Neutrophil (primary cell): Measurements from ENCODE around the gene HS6ST3.
"Not testable (repeated sequence)": the region's sequence is repeated elsewhere in the genome, so short reads cannot be mapped to it uniquely, and the experiment has no call there.

ENCODE experiments used
- H3K27ac ChIP-seq: fragments of 200-600 bp; sonication (generic); 2 replicates; pipeline ENCODE4 v1.5.1; 2016; ENCODE audit warnings: mild to moderate bottlenecking, moderate library complexity
- H3K27me3 ChIP-seq: fragments of 200-600 bp; sonication (generic); 2 replicates; pipeline ENCODE4 v1.6.0; 2016; ENCODE audit warnings: mild to moderate bottlenecking
- H3K36me3 ChIP-seq: fragments of 200-600 bp; sonication (generic); 2 replicates; pipeline ENCODE4 v1.5.1; 2017
- H3K4me1 ChIP-seq, 2 experiments: fragments of 200-600 bp in 1 of 2; sonication (generic) in 1 of 2; 1 replicate in 1 of 2; 2 replicates in 1 of 2; pipeline versions ENCODE4 v1.5.1 to v1.6.1; 2013 to 2016; ENCODE audit warnings: low read depth in 1 of 2, low read length in 1 of 2, mild to moderate bottlenecking in 1 of 2, moderate library complexity in 1 of 2; ENCODE audit not compliant: control insufficient read depth in 1 of 2, insufficient read depth in 1 of 2
- H3K4me3 ChIP-seq, 2 experiments: fragments of 200-600 bp in 1 of 2; sonication (generic) in 1 of 2; 1 replicate in 1 of 2; 2 replicates in 1 of 2; pipeline ENCODE4 v1.5.1; 2013 to 2016; ENCODE audit warnings: low read depth in 1 of 2, low read length in 1 of 2, mild to moderate bottlenecking in 1 of 2, moderate library complexity in 1 of 2
- H3K9me3 ChIP-seq: fragments of 200-600 bp; sonication (generic); 2 replicates; pipeline ENCODE4 v1.5.1; 2016
- TF ChIP-seq, protein P1 (sequence below): fragments of 200-600 bp; sonication (generic); IDR thresholded peaks from 2 replicates; pipeline ENCODE4 v1.5.1; 2016; ENCODE audit warnings: antibody characterized with exemption

HS6ST3 gene

DNA sequence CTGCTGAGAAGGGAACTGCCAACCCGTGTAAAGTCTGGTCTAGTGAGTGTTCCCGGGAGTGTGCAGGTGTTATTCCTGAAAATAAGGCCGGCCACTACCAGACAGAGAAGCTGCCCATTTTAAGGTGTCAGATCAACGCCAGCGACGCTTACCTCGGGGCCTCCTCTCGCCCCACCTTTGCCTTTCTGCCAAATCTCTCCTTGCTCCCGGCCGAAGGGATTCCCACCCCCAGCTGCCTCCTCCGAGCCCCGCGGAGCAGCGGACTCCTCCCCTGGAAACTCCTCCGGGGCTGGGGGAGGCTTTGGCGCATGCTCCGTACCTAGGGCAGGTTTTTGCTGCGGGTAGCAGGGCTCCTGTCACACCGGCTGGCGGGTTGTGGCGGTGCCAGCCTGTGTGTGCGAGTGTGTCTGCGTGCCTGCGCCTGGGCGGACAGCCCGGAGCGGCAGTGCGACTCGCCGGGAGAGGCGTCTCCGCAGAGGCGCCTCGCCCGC, at the start of gene HS6ST3:
Gene HS6ST3 (plus strand): TSS at position 359 of the 491 bp plus-strand sequence.
- TF ChIP-seq, protein P1, sequence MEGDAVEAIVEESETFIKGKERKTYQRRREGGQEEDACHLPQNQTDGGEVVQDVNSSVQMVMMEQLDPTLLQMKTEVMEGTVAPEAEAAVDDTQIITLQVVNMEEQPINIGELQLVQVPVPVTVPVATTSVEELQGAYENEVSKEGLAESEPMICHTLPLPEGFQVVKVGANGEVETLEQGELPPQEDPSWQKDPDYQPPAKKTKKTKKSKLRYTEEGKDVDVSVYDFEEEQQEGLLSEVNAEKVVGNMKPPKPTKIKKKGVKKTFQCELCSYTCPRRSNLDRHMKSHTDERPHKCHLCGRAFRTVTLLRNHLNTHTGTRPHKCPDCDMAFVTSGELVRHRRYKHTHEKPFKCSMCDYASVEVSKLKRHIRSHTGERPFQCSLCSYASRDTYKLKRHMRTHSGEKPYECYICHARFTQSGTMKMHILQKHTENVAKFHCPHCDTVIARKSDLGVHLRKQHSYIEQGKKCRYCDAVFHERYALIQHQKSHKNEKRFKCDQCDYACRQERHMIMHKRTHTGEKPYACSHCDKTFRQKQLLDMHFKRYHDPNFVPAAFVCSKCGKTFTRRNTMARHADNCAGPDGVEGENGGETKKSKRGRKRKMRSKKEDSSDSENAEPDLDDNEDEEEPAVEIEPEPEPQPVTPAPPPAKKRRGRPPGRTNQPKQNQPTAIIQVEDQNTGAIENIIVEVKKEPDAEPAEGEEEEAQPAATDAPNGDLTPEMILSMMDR = no peak
- no peaks in the 10 kb centered on the region for H3K9me3 ChIP-seq
- H3K4me1 ChIP-seq = no peaks in the 10 kb centered on the region
- H3K4me3 ChIP-seq = no peak within 1 kb of the TSS
- no peaks in the 10 kb centered on the region for H3K36me3 ChIP-seq
- H3K27me3 ChIP-seq = peaks cover 95% of the 10 kb centered on the region
- no peak within 1 kb of the TSS for H3K27ac ChIP-seq

DNA sequence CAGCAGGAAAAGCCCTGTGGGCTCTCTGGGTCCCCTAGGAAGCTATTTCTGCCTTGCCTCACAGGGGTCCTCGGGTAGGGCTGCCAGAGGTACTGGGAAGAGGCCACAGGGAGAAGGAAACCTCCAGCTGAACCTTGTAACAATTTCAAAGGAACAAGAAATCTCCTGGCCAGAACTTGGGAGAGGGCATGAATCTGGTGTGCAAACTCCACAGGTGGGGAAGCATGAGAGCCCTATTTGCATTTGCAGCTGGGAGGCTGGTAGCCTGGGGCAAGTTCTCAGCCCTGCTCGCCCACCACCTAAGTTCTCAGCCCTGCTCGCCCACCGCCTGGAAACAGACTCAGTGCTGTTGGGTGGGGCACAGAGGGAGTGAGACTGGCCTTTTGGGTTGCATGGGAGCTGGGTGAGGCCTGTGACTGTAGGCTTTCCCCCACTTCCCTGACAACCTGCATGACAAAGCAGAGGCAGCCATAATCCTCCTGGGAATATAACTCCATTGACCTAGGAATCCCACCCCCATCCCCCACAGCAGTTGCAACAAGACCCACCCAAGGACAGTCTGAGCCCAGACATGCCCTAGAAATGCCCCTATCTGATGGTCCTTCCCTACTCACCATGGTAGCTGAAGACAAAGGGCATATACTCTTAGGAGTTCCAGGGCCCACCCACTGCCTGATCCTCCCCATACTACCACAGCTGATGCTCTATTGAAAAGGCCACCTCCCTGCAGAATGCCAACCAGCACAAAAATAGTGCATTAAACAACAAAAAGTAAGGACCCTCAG, 48.4 kb upstream of the HS6ST3 start:
- TF ChIP-seq, protein P1 = no peak
- H3K36me3 ChIP-seq = no peaks in the 10 kb centered on the region
- H3K27me3 ChIP-seq = no peaks in the 10 kb centered on the region
- H3K9me3 ChIP-seq = no peaks in the 10 kb centered on the region
- no peak overlapping the region for H3K4me3 ChIP-seq
- no peaks in the 10 kb centered on the region for H3K4me1 ChIP-seq
- H3K27ac ChIP-seq = no peak overlapping the region

DNA sequence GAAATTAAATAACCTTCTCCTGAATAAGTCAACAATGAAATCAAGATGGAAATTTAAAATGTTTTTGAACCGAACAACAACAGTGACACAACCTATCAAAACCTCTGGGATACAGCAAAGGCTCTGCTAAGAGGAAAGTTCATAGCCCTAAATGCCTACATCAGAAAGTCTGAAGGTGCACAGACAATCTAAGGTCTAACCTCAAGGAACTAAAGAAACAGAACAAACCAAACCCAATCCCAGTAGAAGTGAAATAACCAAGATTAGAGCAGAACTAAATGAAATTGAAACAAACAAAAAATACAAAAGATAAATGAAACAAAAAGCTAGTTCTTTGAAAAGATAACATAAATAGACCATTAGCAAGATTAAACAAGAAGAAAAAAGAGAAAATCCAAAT, 45.7 kb upstream of the HS6ST3 start:
- H3K4me1 ChIP-seq = no peaks in the 10 kb centered on the region
- H3K9me3 ChIP-seq = no peaks in the 10 kb centered on the region
- no peak overlapping the region for H3K27ac ChIP-seq
- no peaks in the 10 kb centered on the region for H3K27me3 ChIP-seq
- no peak overlapping the region for H3K4me3 ChIP-seq
- no peaks in the 10 kb centered on the region for H3K36me3 ChIP-seq
- TF ChIP-seq, protein P1 = no peak

DNA sequence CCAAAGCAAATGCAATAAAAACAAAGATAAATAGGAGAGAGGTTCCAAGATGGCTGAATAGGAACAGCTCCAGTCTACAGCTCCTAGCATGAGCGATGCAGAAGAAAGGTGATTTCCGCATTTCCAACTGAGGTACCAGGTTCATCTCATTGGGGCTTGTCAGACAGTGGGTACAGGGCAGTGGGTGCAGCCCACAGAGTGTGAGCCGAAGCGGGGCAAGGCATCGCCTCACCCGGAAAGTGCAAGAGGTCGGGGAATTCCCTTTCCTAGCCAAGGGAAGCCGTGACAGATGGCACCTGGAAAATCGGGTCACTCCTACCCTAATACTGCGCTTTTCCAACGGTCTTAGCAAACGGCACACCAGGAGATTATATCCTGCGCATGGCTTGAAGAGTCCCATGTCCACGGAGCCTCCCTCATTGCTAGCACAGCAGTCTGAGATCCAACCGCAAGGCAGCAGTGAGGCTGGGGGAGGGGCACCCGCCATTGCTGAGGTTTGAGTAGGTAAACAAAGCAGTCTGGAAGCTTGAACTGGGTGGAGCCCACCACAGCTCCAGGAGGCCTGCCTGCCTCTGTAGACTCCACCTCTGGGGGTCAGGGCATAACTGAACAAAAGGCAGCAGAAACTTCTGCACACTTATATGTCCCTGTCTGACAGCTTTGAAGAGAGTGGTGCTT, 43.3 kb upstream of the HS6ST3 start:
- not testable (repeated sequence) for H3K27me3 ChIP-seq, H3K27ac ChIP-seq, H3K36me3 ChIP-seq, H3K9me3 ChIP-seq, H3K4me3 ChIP-seq, H3K4me1 ChIP-seq

DNA sequence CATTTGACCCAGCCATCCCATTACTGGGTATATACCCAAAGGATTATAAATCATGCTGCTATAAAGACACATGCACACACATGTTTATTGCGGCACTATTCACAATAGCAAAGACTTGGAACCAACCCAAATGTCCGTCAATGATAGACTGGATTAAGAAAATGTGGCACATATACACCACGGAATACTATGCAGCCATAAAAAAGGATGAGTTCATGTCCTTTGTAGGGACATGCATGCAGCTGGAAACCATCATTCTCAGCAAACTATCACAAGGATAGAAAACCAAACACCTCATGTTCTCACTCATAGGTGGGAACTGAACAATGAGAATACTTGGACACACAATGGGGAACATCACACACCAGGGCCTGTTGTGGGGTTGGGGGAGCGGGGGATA, 39.0 kb upstream of the HS6ST3 start:
- not testable (repeated sequence) for H3K36me3 ChIP-seq, H3K4me3 ChIP-seq, H3K4me1 ChIP-seq, H3K9me3 ChIP-seq, H3K27ac ChIP-seq
- peaks cover 41% of the 10 kb centered on the region for H3K27me3 ChIP-seq

DNA sequence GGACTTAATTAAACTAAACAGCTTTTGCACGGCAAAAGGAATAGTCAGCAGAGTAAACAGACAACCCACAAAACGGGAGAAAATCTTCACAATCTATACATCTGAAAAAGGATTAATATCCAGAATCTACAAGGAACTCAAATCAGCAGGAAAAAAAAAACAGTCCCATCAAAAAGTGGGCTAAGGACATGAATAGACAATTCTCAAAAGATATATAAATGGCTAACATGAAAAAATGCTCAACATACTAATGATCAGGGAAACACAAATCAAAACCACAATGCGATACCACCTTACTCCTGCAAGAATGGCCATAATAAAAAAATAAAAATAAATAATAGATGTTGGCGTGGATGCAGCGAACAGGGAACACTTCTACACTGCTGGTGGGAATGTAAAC, 38.4 kb upstream of the HS6ST3 start:
- H3K36me3 ChIP-seq, H3K27ac ChIP-seq, H3K4me3 ChIP-seq, H3K9me3 ChIP-seq, H3K4me1 ChIP-seq: not testable (repeated sequence)
- peaks cover 46% of the 10 kb centered on the region for H3K27me3 ChIP-seq

DNA sequence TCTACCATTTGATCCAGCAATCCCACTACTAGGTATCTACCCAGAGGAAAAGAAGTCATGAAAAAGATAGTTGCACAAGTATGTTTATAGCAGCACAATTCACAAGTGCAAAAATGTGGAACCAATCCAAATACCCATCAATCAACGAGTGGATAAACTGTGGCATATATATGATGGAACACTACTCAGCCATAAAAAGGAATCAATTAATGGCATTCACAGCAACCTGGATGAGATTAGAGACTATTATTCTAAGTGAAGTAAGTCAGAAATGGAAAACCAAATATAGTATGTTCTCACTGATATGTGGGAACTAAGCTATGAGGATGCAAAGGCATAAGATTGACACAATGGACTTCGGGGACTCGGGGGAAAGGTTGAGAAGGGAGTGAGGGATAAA, 38.0 kb upstream of the HS6ST3 start:
- peaks cover 46% of the 10 kb centered on the region for H3K27me3 ChIP-seq
- H3K4me3 ChIP-seq, H3K27ac ChIP-seq, H3K36me3 ChIP-seq, H3K9me3 ChIP-seq, H3K4me1 ChIP-seq: not testable (repeated sequence)
